Activated T-cell treated with anti-CD3 and anti-CD28 coated beads for 24 hours (primary cell): Measurements from ENCODE around the gene TCN1.

Source experiments
- DNase-seq: peaks from one replicate; pipeline ENCODE4 v3.0.0-alpha.2; 2020; ENCODE audit warnings: low read depth

The TCN1 gene

DNA sequence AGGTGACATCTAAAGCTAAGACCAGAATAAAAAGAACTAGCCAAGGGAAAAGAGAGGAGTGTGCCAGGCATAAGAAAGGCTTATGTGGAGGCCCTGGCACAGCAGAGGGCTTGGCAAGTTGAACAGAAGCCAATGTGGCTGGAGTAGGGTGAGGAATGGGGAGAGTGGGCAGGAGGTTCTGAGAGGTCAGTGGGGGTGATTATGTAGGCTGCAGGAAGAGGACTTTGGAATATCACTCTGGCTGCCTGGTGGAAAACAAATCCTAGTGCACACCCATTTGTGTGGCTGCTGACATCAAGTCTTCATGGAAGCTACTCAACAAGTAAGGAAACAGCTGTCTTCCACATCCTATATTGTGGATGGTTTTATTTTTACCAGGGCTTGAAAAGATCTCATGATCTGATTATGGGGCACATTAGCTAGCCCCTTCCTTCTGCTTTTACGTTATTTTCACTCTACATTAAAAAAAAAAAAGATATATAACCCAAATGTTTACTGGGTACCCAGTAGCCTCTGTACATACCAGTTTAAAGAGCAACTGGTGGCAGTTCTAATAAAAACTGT, 59.2 kb downstream of the TCN1 start:
- DNase-seq: no peak

GRCh38 chr11:59804061-59804460, 62.2 kb downstream of the TCN1 start:
- no peak for DNase-seq
